H9 (cell line): ENCODE measurements around the gene UST. TPM values are rescaled to one million over a fixed set of nuclear protein-coding genes. Genes with fewer than 3 reads are reported as not detected.

ENCODE experiments used
- DNase-seq: peaks from one replicate; pipeline ENCODE4 v3.0.0-alpha.2; 2017
- H2AFZ ChIP-seq: one replicate; pipeline ENCODE4 v1.6.1; 2013; ENCODE audit warnings: mild to moderate bottlenecking, low read length, control low read depth, moderate library complexity
- H2AK5ac ChIP-seq: 2 replicates; pipeline ENCODE4 v1.6.1; 2013; ENCODE audit warnings: low read length, control low read depth, mixed read lengths; ENCODE audit not compliant: insufficient read length
- H2BK120ac ChIP-seq: one replicate; pipeline ENCODE4 v1.6.1; 2013; ENCODE audit warnings: low read depth, mild to moderate bottlenecking, low read length, control low read depth, inconsistent platforms; ENCODE audit not compliant: poor library complexity, severe bottlenecking
- H2BK12ac ChIP-seq: 2 replicates; pipeline ENCODE4 v1.6.1; 2013; ENCODE audit warnings: low read length, control low read depth, mixed read lengths, low read depth; ENCODE audit not compliant: insufficient read length
- H2BK15ac ChIP-seq: 2 replicates; pipeline ENCODE4 v1.6.1; 2013; ENCODE audit warnings: low read depth, low read length, control low read depth
- H2BK20ac ChIP-seq: one replicate; pipeline ENCODE4 v1.6.1; 2013; ENCODE audit warnings: low read depth, mild to moderate bottlenecking, low read length, control low read depth, inconsistent platforms; ENCODE audit not compliant: poor library complexity, severe bottlenecking
- H2BK5ac ChIP-seq: 2 replicates; pipeline ENCODE4 v1.6.1; 2013; ENCODE audit warnings: low read length, control low read depth, mixed read lengths; ENCODE audit not compliant: insufficient read length
- H3K14ac ChIP-seq: 2 replicates; pipeline ENCODE4 v1.6.1; 2013; ENCODE audit warnings: low read length, control low read depth; ENCODE audit not compliant: insufficient read depth
- H3K18ac ChIP-seq: 2 replicates; pipeline ENCODE4 v1.6.1; 2013; ENCODE audit warnings: low read depth, mild to moderate bottlenecking, mixed read lengths, low read length, control low read depth; ENCODE audit not compliant: insufficient read length
- H3K23ac ChIP-seq: 2 replicates; pipeline ENCODE4 v1.6.1; 2013; ENCODE audit warnings: low read length, control low read depth, mixed read lengths, low read depth; ENCODE audit not compliant: insufficient read length
- H3K23me2 ChIP-seq: 2 replicates; pipeline ENCODE4 v1.6.1; 2013; ENCODE audit warnings: low read depth, mild to moderate bottlenecking, mixed read lengths, low read length, control low read depth; ENCODE audit not compliant: insufficient read length, poor library complexity, severe bottlenecking
- H3K27ac ChIP-seq: 2 replicates; pipeline ENCODE4 v1.5.1; 2013; ENCODE audit warnings: low read length, control low read depth, mixed read lengths, low read depth; ENCODE audit not compliant: insufficient read length
- H3K27me3 ChIP-seq: 2 replicates; pipeline ENCODE4 v1.6.1; 2013; ENCODE audit warnings: low read length, control low read depth, inconsistent platforms; ENCODE audit not compliant: insufficient read depth
- H3K4ac ChIP-seq: 2 replicates; pipeline ENCODE4 v1.6.1; 2013; ENCODE audit warnings: low read depth, mild to moderate bottlenecking, control low read depth, inconsistent platforms, low read length, moderate library complexity
- H3K4me1 ChIP-seq: 2 replicates; pipeline ENCODE4 v1.6.1; 2013; ENCODE audit warnings: low read length, control low read depth, inconsistent platforms; ENCODE audit not compliant: insufficient read depth
- H3K4me2 ChIP-seq: 2 replicates; pipeline ENCODE4 v1.6.1; 2013; ENCODE audit warnings: low read length, control low read depth, mixed read lengths; ENCODE audit not compliant: insufficient read length, insufficient read depth
- H3K56ac ChIP-seq: 2 replicates; pipeline ENCODE4 v1.6.1; 2013; ENCODE audit warnings: low read depth, mild to moderate bottlenecking, mixed read lengths, low read length, control low read depth; ENCODE audit not compliant: insufficient read length
- H3K79me1 ChIP-seq: 2 replicates; pipeline ENCODE4 v1.6.1; 2013; ENCODE audit warnings: low read depth, mild to moderate bottlenecking, moderate library complexity, low read length, control low read depth, inconsistent platforms; ENCODE audit not compliant: insufficient read depth, poor library complexity, severe bottlenecking
- H3K79me2 ChIP-seq: 2 replicates; pipeline ENCODE4 v1.6.1; 2013; ENCODE audit warnings: low read length, control low read depth, inconsistent platforms; ENCODE audit not compliant: insufficient read depth
- H3K9ac ChIP-seq: 2 replicates; pipeline ENCODE4 v1.6.1; 2013; ENCODE audit warnings: low read length, control low read depth, mixed read lengths; ENCODE audit not compliant: insufficient read length; ENCODE audit errors: extremely low read depth
- H3K9me3 ChIP-seq: one replicate; pipeline ENCODE4 v1.6.1; 2013; ENCODE audit warnings: low read depth, low read length, inconsistent platforms; ENCODE audit not compliant: control insufficient read depth
- H3T11ph ChIP-seq: one replicate; pipeline ENCODE4 v1.6.1; 2013; ENCODE audit warnings: mild to moderate bottlenecking, low read length, control low read depth, inconsistent platforms
- H4K20me1 ChIP-seq: one replicate; pipeline ENCODE4 v1.6.1; 2013; ENCODE audit not compliant: control insufficient read depth, insufficient read length, insufficient read depth
- H4K5ac ChIP-seq: 2 replicates; pipeline ENCODE4 v1.6.1; 2013; ENCODE audit warnings: low read depth, mild to moderate bottlenecking, mixed read lengths, low read length, control low read depth; ENCODE audit not compliant: insufficient read length
- H4K8ac ChIP-seq: replicated peaks from 2 replicates; pipeline ENCODE4 v1.6.1; 2013; ENCODE audit warnings: low read length, control low read depth, mixed read lengths, low read depth; ENCODE audit not compliant: insufficient read length
- H4K91ac ChIP-seq: 2 replicates; pipeline ENCODE4 v1.6.1; 2013; ENCODE audit warnings: low read depth, mild to moderate bottlenecking, moderate library complexity, mixed read lengths, low read length, control low read depth; ENCODE audit not compliant: insufficient read length
- H3K27ac Mint-ChIP-seq, 3 experiments: 2 replicates in 2 of 3; 3 replicates in 1 of 3; pipeline ENCODE4 v1.8.0; 2020 to 2021; ENCODE audit warnings: mixed read lengths in 3 of 3, mild to moderate bottlenecking in 1 of 3, moderate library complexity in 1 of 3
- H3K27me3 Mint-ChIP-seq: 2 replicates; pipeline ENCODE4 v1.8.0; 2021; ENCODE audit warnings: low read depth, mild to moderate bottlenecking, moderate library complexity, mixed read lengths
- H3K36me3 Mint-ChIP-seq, 3 experiments: 2 replicates in 2 of 3; 3 replicates in 1 of 3; pipeline ENCODE4 v1.8.0; 2020 to 2021; ENCODE audit warnings: low read depth in 3 of 3, mixed read lengths in 3 of 3; ENCODE audit not compliant: insufficient read depth in 1 of 3
- H3K4me1 Mint-ChIP-seq, 2 experiments: 2 replicates each; pipeline ENCODE4 v1.8.0; 2020; ENCODE audit warnings: mixed read lengths in 2 of 2
- H3K4me3 Mint-ChIP-seq, 2 experiments: 2 replicates in 1 of 2; 3 replicates in 1 of 2; pipeline ENCODE4 v1.8.0; 2020 to 2021; ENCODE audit warnings: mild to moderate bottlenecking in 2 of 2, mixed read lengths in 2 of 2, moderate library complexity in 1 of 2
- H3K9me3 Mint-ChIP-seq, 2 experiments: 2 replicates in 1 of 2; 3 replicates in 1 of 2; pipeline ENCODE4 v1.8.0; 2020; ENCODE audit warnings: mild to moderate bottlenecking in 2 of 2, mixed read lengths in 2 of 2, moderate library complexity in 1 of 2
- WGBS: extraction: QIAGEN DNeasy Blood & Tissue Kit; methylation state at CpG from one replicate; pipeline ENCODE4 v1.1.7; 2013; ENCODE audit warnings: missing lambda C conversion rate, low lambda C conversion rate, mixed read lengths; ENCODE audit not compliant: insufficient read length; ENCODE audit errors: extremely low coverage; 5-methylcytosine and 5-hydroxymethylcytosine counted together
- total RNA-seq: library from RNA; stranded (reverse); gene quantifications from 2 replicates; pipeline ENCODE4 v1.2.1, GENCODE V29; 2021
- TF ChIP-seq, protein P1 (sequence below): fragments of 200-600 bp; sonication (generic); conservative IDR thresholded peaks from 3 replicates; pipeline ENCODE4 v1.8.0; 2021; ENCODE audit warnings: antibody characterized with exemption, mild to moderate bottlenecking

The UST gene
- total RNA-seq, 1 experiment from 2014 or later: 14.4 TPM

DNA sequence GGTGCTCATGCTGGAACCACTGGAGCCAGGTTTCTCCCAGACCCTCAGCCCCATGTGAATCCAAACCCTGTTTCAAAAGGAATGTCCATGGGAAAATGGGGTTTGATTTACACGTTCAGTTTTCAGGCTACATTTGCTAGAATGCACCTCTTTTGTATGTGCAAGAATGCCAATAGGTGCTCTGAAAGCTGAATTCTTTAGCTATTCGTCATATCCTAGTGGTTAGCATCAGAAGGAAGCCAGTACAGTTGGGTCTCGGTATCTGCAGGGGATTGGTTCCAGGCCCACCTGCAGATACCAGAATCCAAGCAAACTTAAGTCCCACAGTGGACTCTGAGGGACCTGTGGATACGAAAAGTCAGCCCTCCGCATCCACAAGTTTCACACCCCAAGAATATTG lies 93.4 kb downstream of the UST start:
- Mint-ChIP-seq H3K4me1 (peaks cover 40 to 46% of the 10 kb centered on the region in 2 experiments), H3K27me3 (no peaks in the 10 kb centered on the region), H3K36me3 (no peaks in the 10 kb centered on the region), H3K4me3 (no peak overlapping the region), H3K9me3 (no peaks in the 10 kb centered on the region), H3K27ac (no peak overlapping the region)
- DNase-seq: no peak
- H3K4me2 ChIP-seq: no peak overlapping the region
- H3K27me3 ChIP-seq: no peaks in the 10 kb centered on the region
- peaks cover 18% of the 10 kb centered on the region; the same call in 1 of the 2 replicates for H3K79me2 ChIP-seq
- no peak overlapping the region for H2BK20ac ChIP-seq
- no peaks in the 10 kb centered on the region for H4K20me1 ChIP-seq
- TF ChIP-seq, protein P1, sequence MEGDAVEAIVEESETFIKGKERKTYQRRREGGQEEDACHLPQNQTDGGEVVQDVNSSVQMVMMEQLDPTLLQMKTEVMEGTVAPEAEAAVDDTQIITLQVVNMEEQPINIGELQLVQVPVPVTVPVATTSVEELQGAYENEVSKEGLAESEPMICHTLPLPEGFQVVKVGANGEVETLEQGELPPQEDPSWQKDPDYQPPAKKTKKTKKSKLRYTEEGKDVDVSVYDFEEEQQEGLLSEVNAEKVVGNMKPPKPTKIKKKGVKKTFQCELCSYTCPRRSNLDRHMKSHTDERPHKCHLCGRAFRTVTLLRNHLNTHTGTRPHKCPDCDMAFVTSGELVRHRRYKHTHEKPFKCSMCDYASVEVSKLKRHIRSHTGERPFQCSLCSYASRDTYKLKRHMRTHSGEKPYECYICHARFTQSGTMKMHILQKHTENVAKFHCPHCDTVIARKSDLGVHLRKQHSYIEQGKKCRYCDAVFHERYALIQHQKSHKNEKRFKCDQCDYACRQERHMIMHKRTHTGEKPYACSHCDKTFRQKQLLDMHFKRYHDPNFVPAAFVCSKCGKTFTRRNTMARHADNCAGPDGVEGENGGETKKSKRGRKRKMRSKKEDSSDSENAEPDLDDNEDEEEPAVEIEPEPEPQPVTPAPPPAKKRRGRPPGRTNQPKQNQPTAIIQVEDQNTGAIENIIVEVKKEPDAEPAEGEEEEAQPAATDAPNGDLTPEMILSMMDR: no peak
- peaks cover 8% of the 10 kb centered on the region for H3K79me1 ChIP-seq
- H4K8ac ChIP-seq: no peak overlapping the region
- no peak overlapping the region for H3K14ac ChIP-seq
- no peak overlapping the region for H3T11ph ChIP-seq
- H3K23ac ChIP-seq: no peak overlapping the region
- no peak overlapping the region for H2AK5ac ChIP-seq
- no peak overlapping the region for H2BK5ac ChIP-seq
- H4K91ac ChIP-seq: no peak overlapping the region
- no peak overlapping the region for H3K18ac ChIP-seq
- peaks cover 6% of the 10 kb centered on the region; the same call in 1 of the 2 replicates for H3K4me1 ChIP-seq
- no peak overlapping the region for H3K4ac ChIP-seq
- no CpG with 5 or more reads among the region's 5 CpGs for WGBS
- no peak overlapping the region for H3K27ac ChIP-seq
- no peaks in the 10 kb centered on the region for H3K23me2 ChIP-seq
- H2BK15ac ChIP-seq: no peak overlapping the region
- no peak overlapping the region for H2AFZ ChIP-seq
- H3K9me3 ChIP-seq: no peaks in the 10 kb centered on the region
- H4K5ac ChIP-seq: no peak overlapping the region
- no peak overlapping the region for H2BK120ac ChIP-seq
- H3K9ac ChIP-seq: no peak overlapping the region
- no peak overlapping the region for H3K56ac ChIP-seq
- H2BK12ac ChIP-seq: no peak overlapping the region
